SK-N-SH treated with all-trans-retinoic acid at 6 μM for 48 hours (cell line): ENCODE data around the gene SARS2.

Experiments used
- ATAC-seq: fragments of 200-7000 bp; cut with Tn5 transposase; 3 replicates; pipeline ENCODE4 v1.9.1; 2020; ENCODE audit warnings: mild to moderate bottlenecking, moderate library complexity
- ARNTL ChIP-seq: fragments of 450-650 bp; formaldehyde crosslinking; IDR thresholded peaks from 2 replicates; pipeline ENCODE4 v1.5.0; 2020; ENCODE audit warnings: low read depth, mild to moderate bottlenecking, moderate library complexity, borderline replicate concordance
- BACH2 ChIP-seq: fragments of 250-450 bp; sonication (Bioruptor Pico); IDR thresholded peaks from 2 replicates; pipeline ENCODE4 v1.9.0; 2021; ENCODE audit warnings: mild to moderate bottlenecking, borderline replicate concordance
- CREB5 ChIP-seq: fragments of 250-450 bp; sonication (Bioruptor Pico); IDR thresholded peaks from 2 replicates; pipeline ENCODE4 v1.5.1; 2020; ENCODE audit warnings: low read depth, mild to moderate bottlenecking, moderate library complexity
- CSRNP3 ChIP-seq: fragments of 250-450 bp; sonication (Bioruptor Pico); IDR thresholded peaks from 2 replicates; pipeline ENCODE4 v1.5.1; 2021; ENCODE audit warnings: mild to moderate bottlenecking, moderate library complexity
- ESRRG ChIP-seq: fragments of 250-450 bp; sonication (Bioruptor Pico); IDR thresholded peaks from 2 replicates; pipeline ENCODE4 v1.6.1; 2021; ENCODE audit warnings: mild to moderate bottlenecking
- ISL1 ChIP-seq: fragments of 250-450 bp; sonication (Bioruptor Pico); IDR thresholded peaks from 2 replicates; pipeline ENCODE4 v2.1.2; 2022; ENCODE audit warnings: mild to moderate bottlenecking, moderate library complexity
- PATZ1 ChIP-seq: fragments of 250-450 bp; sonication (Bioruptor Pico); IDR thresholded peaks from 2 replicates; pipeline ENCODE4 v1.8.0; 2020; ENCODE audit warnings: mild to moderate bottlenecking, moderate library complexity, borderline replicate concordance
- POU6F1 ChIP-seq: fragments of 250-450 bp; sonication (Bioruptor Pico); IDR thresholded peaks from 2 replicates; pipeline ENCODE4 v1.8.0; 2021; ENCODE audit warnings: low read depth, mild to moderate bottlenecking, moderate library complexity, borderline replicate concordance
- PPARA ChIP-seq: fragments of 250-450 bp; sonication (Bioruptor Pico); IDR thresholded peaks from 2 replicates; pipeline ENCODE4 v1.5.0; 2020; ENCODE audit warnings: mild to moderate bottlenecking, borderline replicate concordance
- RARB ChIP-seq: fragments of 250-450 bp; sonication (Bioruptor Pico); IDR thresholded peaks from 2 replicates; pipeline ENCODE4 v1.8.0; 2021; ENCODE audit warnings: mild to moderate bottlenecking, moderate library complexity
- SNAI2 ChIP-seq: fragments of 250-450 bp; sonication (Bioruptor Pico); IDR thresholded peaks from 2 replicates; pipeline ENCODE4 v1.5.0; 2020; ENCODE audit warnings: mild to moderate bottlenecking, moderate library complexity
- TOX ChIP-seq: fragments of 250-450 bp; sonication (Bioruptor Pico); IDR thresholded peaks from 2 replicates; pipeline ENCODE4 v1.8.0; 2021; ENCODE audit warnings: mild to moderate bottlenecking, moderate library complexity, borderline replicate concordance
- TSHZ2 ChIP-seq: fragments of 250-450 bp; sonication (Bioruptor Pico); IDR thresholded peaks from 2 replicates; pipeline ENCODE4 v1.5.0; 2020; ENCODE audit warnings: mild to moderate bottlenecking, moderate library complexity
- ZC3H10 ChIP-seq: fragments of 250-450 bp; sonication (Bioruptor Pico); IDR thresholded peaks from 2 replicates; pipeline ENCODE4 v1.5.1; 2021; ENCODE audit warnings: mild to moderate bottlenecking, moderate library complexity
- ZFP3 ChIP-seq: fragments of 250-450 bp; sonication (Bioruptor Pico); IDR thresholded peaks from 2 replicates; pipeline ENCODE4 v1.5.0; 2020; ENCODE audit warnings: mild to moderate bottlenecking, moderate library complexity
- ZFP30 ChIP-seq: fragments of 450-650 bp; formaldehyde crosslinking; IDR thresholded peaks from 2 replicates; pipeline ENCODE4 v1.5.0; 2022; ENCODE audit warnings: mild to moderate bottlenecking, moderate library complexity
- ZNF565 ChIP-seq: fragments of 450-650 bp; formaldehyde crosslinking; conservative IDR thresholded peaks from 2 replicates; pipeline ENCODE4 v1.5.0; 2020; ENCODE audit warnings: low read depth, mild to moderate bottlenecking, moderate library complexity
- ZNF8 ChIP-seq: fragments of 450-650 bp; formaldehyde crosslinking; IDR thresholded peaks from 2 replicates; pipeline ENCODE4 v1.5.0; 2020; ENCODE audit warnings: mild to moderate bottlenecking, moderate library complexity

The SARS2 gene

GRCh38 chr19:38869836-38870607 is 60.5 kb downstream of the SARS2 start:
- TF ChIP-seq TSHZ2 (CRISPR knock-in tag): no peak
- no peak for TF ChIP-seq CSRNP3 (CRISPR knock-in tag)
- TF ChIP-seq BACH2 (CRISPR knock-in tag): no peak
- TF ChIP-seq ZC3H10: no peak
- no peak for TF ChIP-seq ZFP30 (CRISPR knock-in tag)
- TF ChIP-seq CREB5: no peak
- TF ChIP-seq ZNF565 (CRISPR knock-in tag): no peak
- TF ChIP-seq ESRRG (CRISPR knock-in tag): no peak
- TF ChIP-seq, all 23 proteins: peak for 0
- peak; percentile 95 for ATAC-seq

GRCh38 chr19:38869160-38869835 is 61.3 kb downstream of the SARS2 start:
- ATAC-seq: no peak; the same call in 1 of the 3 replicates

GRCh38 chr19:38868551-38868950 is 62.0 kb downstream of the SARS2 start:
- TF ChIP-seq ZNF565 (CRISPR knock-in tag) (no peak), POU6F1 (CRISPR knock-in tag) (no peak), ARNTL (CRISPR knock-in tag) (no peak), TOX (no peak), PATZ1 (CRISPR knock-in tag) (no peak), CREB5 (no peak), ZFP3 (CRISPR knock-in tag) (no peak), ZFP30 (CRISPR knock-in tag) (no peak)
- ATAC-seq: no peak

More at GRCh38 chr19:38869160-38869835, 61.3 kb downstream of the SARS2 start:
- TF ChIP-seq SNAI2 (CRISPR knock-in tag): no peak
- no peak for TF ChIP-seq ZFP30 (CRISPR knock-in tag)
- TF ChIP-seq PATZ1 (CRISPR knock-in tag): no peak
- no peak for TF ChIP-seq ESRRG (CRISPR knock-in tag)
- no peak for TF ChIP-seq ZNF8 (CRISPR knock-in tag)
- no peak for TF ChIP-seq ISL1
- no peak for TF ChIP-seq BACH2 (CRISPR knock-in tag)
- TF ChIP-seq RARB (CRISPR knock-in tag): no peak
- TF ChIP-seq CSRNP3 (CRISPR knock-in tag): no peak
- TF ChIP-seq PPARA (CRISPR knock-in tag): no peak
- no peak for TF ChIP-seq ZNF565 (CRISPR knock-in tag)
- TF ChIP-seq, all 23 proteins: peak for 0
